ENCODE data around the gene OGFOD1. TPM values are rescaled to one million over a fixed set of nuclear protein-coding genes. Genes with fewer than 3 reads are reported as not detected.

Gene OGFOD1
- total RNA-seq (2021; ENCODE audit: unreplicated experiment), result 35.8 TPM
- 26.6 TPM for polyA plus RNA-seq (2012; ENCODE audit: insufficient read length)
- Bru-seq, nascent RNA, result percentile 73 among the genes with signal in this experiment
- percentile 74 among the genes with signal in this experiment for BruChase-seq, experiment 1, labeled RNA remaining after a 2-hour chase
- percentile 81 among the genes with signal in this experiment for BruChase-seq, experiment 2, labeled RNA remaining after a 6-hour chase
- long read RNA-seq, full-length matches to known transcripts, result 38 of 46 reads
- long read RNA-seq, partial matches to known transcripts, result 1 of 46 reads
- long read RNA-seq, other reads (novel, unspliced or antisense), result 7 of 46 reads

DNA sequence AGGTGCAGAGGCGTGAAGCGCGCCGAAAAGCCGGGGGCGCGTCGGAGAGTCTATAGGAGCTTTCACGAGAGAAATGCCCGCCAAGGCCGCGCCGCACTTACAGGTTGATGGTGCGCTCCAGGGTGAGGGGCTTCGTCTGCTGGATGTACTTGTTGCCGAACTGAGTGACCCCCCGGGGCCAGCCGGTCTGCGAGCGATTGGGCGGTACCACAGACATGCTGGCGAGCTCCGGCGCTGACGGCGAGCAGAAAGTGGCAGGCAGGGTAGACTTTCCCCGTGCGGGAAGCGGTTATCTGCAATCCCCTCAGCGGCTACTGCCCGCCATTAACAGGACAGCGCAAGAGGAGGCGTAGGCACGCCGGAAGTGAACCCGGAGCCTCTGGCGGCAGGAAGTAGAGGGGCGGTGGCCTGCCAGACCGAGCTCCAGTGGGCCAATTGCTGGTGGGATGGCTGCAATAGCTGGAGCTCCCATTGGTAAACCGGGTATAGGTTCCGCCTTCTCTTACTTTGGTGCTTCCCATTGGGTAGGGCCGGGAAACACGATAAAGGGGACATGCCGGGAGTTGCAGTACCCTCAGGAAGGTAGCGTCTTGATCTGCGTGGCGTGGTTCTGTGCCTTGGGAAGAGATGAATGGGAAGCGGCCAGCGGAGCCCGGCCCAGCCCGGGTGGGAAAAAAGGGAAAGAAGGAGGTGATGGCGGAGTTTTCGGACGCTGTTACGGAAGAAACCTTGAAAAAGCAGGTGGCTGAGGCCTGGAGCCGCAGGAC lies at the start of gene OGFOD1, which contains the start of gene NUDT21:
OGFOD1 (plus strand) TSS at position 569 of the 767 bp plus-strand sequence; CDS start at position 628, 59 bp downstream.
NUDT21 (minus strand) TSS at position 347 of the 767 bp plus-strand sequence; CDS start at position 217, 130 bp downstream.
- DNase-seq (ENCODE audit: low read depth, low spot score) (peak; percentile 87), ATAC-seq (peak; percentile 99)
- peak within 1 kb of the TSS; percentile 75 to 94 for H3K4me3 ChIP-seq (ENCODE audit: low read depth in 2 of 2, low read length in 2 of 2)
- ChIA-PET CTCF (interaction anchor here (0.5 to 0.6 kb wide), 3 partner anchors 31 to 251 kb away, joined by 3 to 5 read pairs (median 3); no protein-coding TSS in a partner anchor), POLR2A (no interaction called here)
- intact Hi-C loops (cut with micrococcal nuclease; ENCODE audit: unreplicated experiment), result no loop called here
- no peaks in the 10 kb centered on the region for H3K9me3 ChIP-seq (ENCODE audit: control insufficient read depth, insufficient read depth, low read depth, low read length)
- peaks cover 19% of the 10 kb centered on the region for H3K4me1 ChIP-seq (ENCODE audit: control insufficient read depth, insufficient read depth, low read length)
- BruUV-seq (replicated peaks), result no TSS peak
- H3K27ac ChIP-seq (ENCODE audit: low read length), result peak within 1 kb of the TSS; percentile 90
- in situ Hi-C loops (cut with HindIII; ENCODE audit: low pct_unique_long_range_greater_than_20kb, low sequenced_read_pairs), result no loop called here
- 0 out of 2 replicates have a peak, but pooled peaks have one; percentile 25 for TF ChIP-seq SIN3A (IDR thresholded peaks at IDR 0.05; ENCODE audit: borderline replicate concordance, insufficient read depth, low read depth, low read length)
- TF ChIP-seq POLR2AphosphoS5 (IDR thresholded peaks at IDR 0.05; ENCODE audit: low read depth, low read length), result peak; percentile 34; the same call in 1 of the 2 replicates
- no peak for TF ChIP-seq TCF7L2 (IDR thresholded peaks at IDR 0.05; ENCODE audit: low read depth, low read length)
- H3K27me3 ChIP-seq (ENCODE audit: control insufficient read depth, insufficient read depth, low read length), result no peaks in the 10 kb centered on the region
- peaks cover 24% of the 10 kb centered on the region for H3K36me3 ChIP-seq (ENCODE audit: control insufficient read depth, insufficient read depth, low read length)

DNA sequence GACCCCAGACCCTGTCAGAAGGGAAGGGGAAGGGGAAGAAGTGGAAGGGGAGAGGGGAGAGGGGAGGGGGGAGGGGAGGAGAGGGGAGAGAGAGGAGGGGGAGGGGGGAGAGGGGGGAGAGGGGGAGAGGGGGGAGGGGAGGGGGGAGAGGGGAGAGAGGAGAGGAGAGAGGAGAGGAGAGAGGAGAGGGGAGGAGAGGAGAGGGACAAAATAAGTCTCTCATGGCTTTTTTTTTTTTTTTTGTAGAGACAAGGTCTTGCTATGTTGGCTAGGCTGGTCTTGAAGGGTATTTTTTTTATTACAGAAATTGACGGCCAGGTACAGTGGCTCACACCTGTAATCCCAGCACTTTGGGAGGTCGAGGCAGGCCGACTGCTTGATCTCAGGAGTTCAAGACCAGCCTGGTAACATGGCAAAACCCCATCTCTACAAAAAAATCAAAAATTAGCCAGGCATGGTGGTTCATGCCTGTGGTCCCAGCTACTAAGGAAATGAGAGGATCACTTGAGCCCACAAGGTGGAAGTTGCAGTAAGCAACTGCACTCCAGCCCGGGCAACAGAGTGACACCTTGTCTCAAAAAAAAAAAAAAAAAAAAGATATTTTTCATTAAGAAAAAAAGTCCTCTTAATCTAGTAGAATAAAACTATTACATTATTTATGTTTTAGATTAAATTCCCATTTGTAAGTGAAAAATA lies 45.2 kb upstream of the OGFOD1 start:
- DNase-seq (ENCODE audit: low read depth, low spot score), result no peak
- H3K27ac ChIP-seq (ENCODE audit: low read length), result no peak overlapping the region

More for the DNA sequence above, 45.2 kb upstream of the OGFOD1 start:
- H3K36me3 ChIP-seq (ENCODE audit: control insufficient read depth, insufficient read depth, low read length), result peaks cover 18% of the 10 kb centered on the region
- intact Hi-C loops (cut with micrococcal nuclease; ENCODE audit: unreplicated experiment), result no loop called here
- in situ Hi-C loops (cut with HindIII; ENCODE audit: low pct_unique_long_range_greater_than_20kb, low sequenced_read_pairs), result no loop called here
- H3K4me1 ChIP-seq (ENCODE audit: control insufficient read depth, insufficient read depth, low read length), result no peaks in the 10 kb centered on the region
- TF ChIP-seq, protein P1, sequence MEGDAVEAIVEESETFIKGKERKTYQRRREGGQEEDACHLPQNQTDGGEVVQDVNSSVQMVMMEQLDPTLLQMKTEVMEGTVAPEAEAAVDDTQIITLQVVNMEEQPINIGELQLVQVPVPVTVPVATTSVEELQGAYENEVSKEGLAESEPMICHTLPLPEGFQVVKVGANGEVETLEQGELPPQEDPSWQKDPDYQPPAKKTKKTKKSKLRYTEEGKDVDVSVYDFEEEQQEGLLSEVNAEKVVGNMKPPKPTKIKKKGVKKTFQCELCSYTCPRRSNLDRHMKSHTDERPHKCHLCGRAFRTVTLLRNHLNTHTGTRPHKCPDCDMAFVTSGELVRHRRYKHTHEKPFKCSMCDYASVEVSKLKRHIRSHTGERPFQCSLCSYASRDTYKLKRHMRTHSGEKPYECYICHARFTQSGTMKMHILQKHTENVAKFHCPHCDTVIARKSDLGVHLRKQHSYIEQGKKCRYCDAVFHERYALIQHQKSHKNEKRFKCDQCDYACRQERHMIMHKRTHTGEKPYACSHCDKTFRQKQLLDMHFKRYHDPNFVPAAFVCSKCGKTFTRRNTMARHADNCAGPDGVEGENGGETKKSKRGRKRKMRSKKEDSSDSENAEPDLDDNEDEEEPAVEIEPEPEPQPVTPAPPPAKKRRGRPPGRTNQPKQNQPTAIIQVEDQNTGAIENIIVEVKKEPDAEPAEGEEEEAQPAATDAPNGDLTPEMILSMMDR (IDR thresholded peaks at IDR 0.05), result no peak
- no peak for TF ChIP-seq POLR2AphosphoS5 (IDR thresholded peaks at IDR 0.05; ENCODE audit: low read depth, low read length)
- TF ChIP-seq TCF7L2 (IDR thresholded peaks at IDR 0.05; ENCODE audit: low read depth, low read length), result no peak
- TF ChIP-seq, protein P2, sequence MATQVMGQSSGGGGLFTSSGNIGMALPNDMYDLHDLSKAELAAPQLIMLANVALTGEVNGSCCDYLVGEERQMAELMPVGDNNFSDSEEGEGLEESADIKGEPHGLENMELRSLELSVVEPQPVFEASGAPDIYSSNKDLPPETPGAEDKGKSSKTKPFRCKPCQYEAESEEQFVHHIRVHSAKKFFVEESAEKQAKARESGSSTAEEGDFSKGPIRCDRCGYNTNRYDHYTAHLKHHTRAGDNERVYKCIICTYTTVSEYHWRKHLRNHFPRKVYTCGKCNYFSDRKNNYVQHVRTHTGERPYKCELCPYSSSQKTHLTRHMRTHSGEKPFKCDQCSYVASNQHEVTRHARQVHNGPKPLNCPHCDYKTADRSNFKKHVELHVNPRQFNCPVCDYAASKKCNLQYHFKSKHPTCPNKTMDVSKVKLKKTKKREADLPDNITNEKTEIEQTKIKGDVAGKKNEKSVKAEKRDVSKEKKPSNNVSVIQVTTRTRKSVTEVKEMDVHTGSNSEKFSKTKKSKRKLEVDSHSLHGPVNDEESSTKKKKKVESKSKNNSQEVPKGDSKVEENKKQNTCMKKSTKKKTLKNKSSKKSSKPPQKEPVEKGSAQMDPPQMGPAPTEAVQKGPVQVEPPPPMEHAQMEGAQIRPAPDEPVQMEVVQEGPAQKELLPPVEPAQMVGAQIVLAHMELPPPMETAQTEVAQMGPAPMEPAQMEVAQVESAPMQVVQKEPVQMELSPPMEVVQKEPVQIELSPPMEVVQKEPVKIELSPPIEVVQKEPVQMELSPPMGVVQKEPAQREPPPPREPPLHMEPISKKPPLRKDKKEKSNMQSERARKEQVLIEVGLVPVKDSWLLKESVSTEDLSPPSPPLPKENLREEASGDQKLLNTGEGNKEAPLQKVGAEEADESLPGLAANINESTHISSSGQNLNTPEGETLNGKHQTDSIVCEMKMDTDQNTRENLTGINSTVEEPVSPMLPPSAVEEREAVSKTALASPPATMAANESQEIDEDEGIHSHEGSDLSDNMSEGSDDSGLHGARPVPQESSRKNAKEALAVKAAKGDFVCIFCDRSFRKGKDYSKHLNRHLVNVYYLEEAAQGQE (IDR thresholded peaks at IDR 0.05; ENCODE audit: insufficient read depth in 1 of 2, low read depth in 2 of 2, low read length in 1 of 2), result no peak
- TF ChIP-seq SIN3A (IDR thresholded peaks at IDR 0.05; ENCODE audit: borderline replicate concordance, insufficient read depth, low read depth, low read length), result no peak
- BruUV-seq (replicated peaks), result no TSS peak
- ATAC-seq, result no peak
- CTCF ChIA-PET, result no interaction called here
- H3K27me3 ChIP-seq (ENCODE audit: control insufficient read depth, insufficient read depth, low read length), result no peaks in the 10 kb centered on the region
- H3K9me3 ChIP-seq (ENCODE audit: control insufficient read depth, insufficient read depth, low read depth, low read length), result no peaks in the 10 kb centered on the region
- H3K4me3 ChIP-seq (ENCODE audit: low read depth in 2 of 2, low read length in 2 of 2), result no peak overlapping the region
- POLR2A ChIA-PET, result interaction anchor here (0.6 kb wide), 1 partner anchor 296 kb away, joined by 4 read pairs; no protein-coding TSS in a partner anchor
